ENCODE measurements around the gene USP32. TPM values are rescaled to one million over a fixed set of nuclear protein-coding genes. Genes with fewer than 3 reads are reported as not detected.
"Not testable (repeated sequence)": the region's sequence is repeated elsewhere in the genome, so short reads cannot be mapped to it uniquely, and the experiment has no call there.

Gene USP32
- total and polyA plus RNA-seq, 8 donors: 7.7 to 25.5 (median 15.8) TPM

GRCh38 chr17:60383379-60383778 is 8.6 kb downstream of the USP32 start:
- intact Hi-C loops (cut with DNase I): no loop called here
- DNase-seq (no peak), FAIRE-seq (no peak), ATAC-seq (peak in 2 of 4 donors; percentile 36 to 56)
- WGBS, 2 donors: 16 to 20% methylated on average over 3 of the region's 3 CpGs
- Histone ChIP-seq H3K27me3 (no peaks in the 10 kb centered on the region), H3K9me3 (no peaks in the 10 kb centered on the region), H3K36me3 (no peaks in the 10 kb centered on the region), H3K4me1 (peaks cover 3 to 14% (median 8%) of the 10 kb centered on the region in 3 donors), H3K4me3 (no peak overlapping the region), H3K27ac (no peak overlapping the region)
- no peak for TF ChIP-seq CTCF (IDR thresholded peaks at IDR 0.05)

GRCh38 chr17:60381958-60382357 is 10.0 kb downstream of the USP32 start:
- no peak for FAIRE-seq
- intact Hi-C loops (cut with DNase I): no loop called here
- TF ChIP-seq CTCF (IDR thresholded peaks at IDR 0.05): no peak
- peak; percentile 34 to 74 (median 61) for ATAC-seq
- Histone ChIP-seq H3K4me1 (peaks cover 0 to 11% (median 7%) of the 10 kb centered on the region in 3 donors), H3K36me3 (no peaks in the 10 kb centered on the region), H3K27ac (no peak overlapping the region), H3K9me3 (no peaks in the 10 kb centered on the region), H3K4me3 (no peak overlapping the region), H3K27me3 (no peaks in the 10 kb centered on the region)
- DNase-seq: peak in 2 of 6 donors; percentile 15 to 39
- 33 to 44% methylated on average over 4 of the region's 4 CpGs for WGBS, 2 donors

GRCh38 chr17:60379461-60379860 is 12.5 kb downstream of the USP32 start:
- intact Hi-C loops (cut with DNase I); FAIRE-seq; ATAC-seq; H3K36me3 ChIP-seq; H3K27me3 ChIP-seq; H3K4me3 ChIP-seq; H3K27ac ChIP-seq; DNase-seq; H3K9me3 ChIP-seq: not testable (repeated sequence)
- WGBS, 2 donors: 18 to 20% methylated on average over 2 of the region's 3 CpGs
- peaks cover 0 to 11% (median 7%) of the 10 kb centered on the region in 3 donors for H3K4me1 ChIP-seq

GRCh38 chr17:60378187-60378586 is 13.7 kb downstream of the USP32 start:
- DNase-seq; ATAC-seq; H3K4me3 ChIP-seq; H3K9me3 ChIP-seq; H3K27me3 ChIP-seq; H3K4me1 ChIP-seq; intact Hi-C loops (cut with DNase I); FAIRE-seq; H3K36me3 ChIP-seq; H3K27ac ChIP-seq: not testable (repeated sequence)
- WGBS, 2 donors: 94 to 98% methylated on average over 1 of the region's 1 CpG

- 96 to 97% methylated on average over 6 of the region's 6 CpGs for WGBS, 2 donors
- DNase-seq (no peak), FAIRE-seq (no peak), ATAC-seq (no peak)
- no peak overlapping the region for H3K27ac ChIP-seq
- H3K4me1 ChIP-seq: peaks cover 3 to 9% (median 8%) of the 10 kb centered on the region in 3 donors
- no peaks in the 10 kb centered on the region for H3K9me3 ChIP-seq
- intact Hi-C loops (cut with DNase I): no loop called here
- H3K36me3 ChIP-seq: no peaks in the 10 kb centered on the region
- no peak overlapping the region for H3K4me3 ChIP-seq
- no peak for TF ChIP-seq CTCF (IDR thresholded peaks at IDR 0.05)
- H3K27me3 ChIP-seq: no peaks in the 10 kb centered on the region
Observed at GRCh38 chr17:60372790-60373483, 19.0 kb downstream of the USP32 start.

GRCh38 chr17:60371818-60372510 is 20.0 kb downstream of the USP32 start:
- no peak for DNase-seq
- intact Hi-C loops (cut with DNase I): no loop called here
- Histone ChIP-seq H3K36me3 (no peaks in the 10 kb centered on the region), H3K9me3 (no peaks in the 10 kb centered on the region), H3K27me3 (no peaks in the 10 kb centered on the region), H3K4me3 (no peak overlapping the region), H3K27ac (no peak overlapping the region), H3K4me1 (peaks cover 3 to 9% (median 8%) of the 10 kb centered on the region in 3 donors)
- TF ChIP-seq CTCF (IDR thresholded peaks at IDR 0.05): no peak
- 44 to 46% methylated on average over 4 of the region's 4 CpGs for WGBS, 2 donors
- FAIRE-seq: no peak
- peak; percentile 40 to 53 (median 49) for ATAC-seq
